A549 (cell line): Measurements from ENCODE around the gene SUPT3H.

Experiments used
- CBX8 ChIP-seq: fragments of 200-600 bp; sonication (generic); IDR thresholded peaks from 2 replicates; pipeline ENCODE4 v1.6.1; 2016
- CTCF ChIP-seq: fragments of >200 bp; sonication (Bioruptor Twin); formaldehyde crosslinking; IDR thresholded peaks from 3 replicates; pipeline ENCODE4 v1.5.1; 2016
- EP300 ChIP-seq, 2 experiments: fragments of >200 bp; sonication (Bioruptor Twin); formaldehyde crosslinking; IDR thresholded peaks; 2 replicates in 1 of 2; 3 replicates in 1 of 2; pipeline ENCODE4 v1.6.1; 2016 to 2017
- HDAC2 ChIP-seq: fragments of 200-600 bp; sonication (generic); IDR thresholded peaks from 2 replicates; pipeline ENCODE4 v1.6.1; 2016
- HOXB5 ChIP-seq: fragments of 250-450 bp; sonication (Bioruptor Pico); IDR thresholded peaks from 2 replicates; pipeline ENCODE4 v1.5.0; 2020; ENCODE audit warnings: mild to moderate bottlenecking, moderate library complexity
- JUN ChIP-seq, 2 experiments: fragments of >200 bp; sonication (Bioruptor Twin); formaldehyde crosslinking; IDR thresholded peaks; 2 replicates in 1 of 2; 3 replicates in 1 of 2; pipeline ENCODE4 v1.6.1; 2016 to 2017
- KDM5A ChIP-seq: fragments of 200-600 bp; sonication (generic); IDR thresholded peaks from 2 replicates; pipeline ENCODE4 v1.6.1; 2016; ENCODE audit warnings: antibody characterized with exemption, mild to moderate bottlenecking
- MAFK ChIP-seq: fragments of 450-650 bp; IDR thresholded peaks from 2 replicates; pipeline ENCODE4 v1.6.1; 2014; ENCODE audit not compliant: partially characterized antibody
- MYC ChIP-seq: IDR thresholded peaks from 2 replicates; pipeline ENCODE4 v1.6.1; 2012; ENCODE audit warnings: mild to moderate bottlenecking, inconsistent platforms, low read length, improper control_type of control experiment, borderline replicate concordance
- POLR2A ChIP-seq: IDR thresholded peaks from 2 replicates; pipeline ENCODE4 v1.6.1; 2012; ENCODE audit warnings: mild to moderate bottlenecking, low read length
- RAD21 ChIP-seq, 2 experiments: fragments of >200 bp in 1 of 2; sonication (Bioruptor Twin) in 1 of 2; formaldehyde crosslinking in 1 of 2; IDR thresholded peaks in 1 of 2; conservative IDR thresholded peaks in 1 of 2; 2 replicates in 1 of 2; 3 replicates in 1 of 2; pipeline ENCODE4 v1.6.1; 2012 to 2018; ENCODE audit warnings: inconsistent platforms in 1 of 2
- RFX5 ChIP-seq: fragments of 450-650 bp; IDR thresholded peaks from 2 replicates; pipeline ENCODE4 v1.7.1; 2014; ENCODE audit warnings: antibody characterized with exemption, mild to moderate bottlenecking, moderate library complexity
- RNF2 ChIP-seq: fragments of 200-600 bp; sonication (generic); IDR thresholded peaks from 2 replicates; pipeline ENCODE4 v1.6.1; 2016; ENCODE audit warnings: low read depth, mild to moderate bottlenecking, antibody characterized with exemption, moderate library complexity, borderline replicate concordance
- USF2 ChIP-seq: fragments of 450-650 bp; IDR thresholded peaks from 2 replicates; pipeline ENCODE4 v1.6.1; 2014; ENCODE audit warnings: antibody characterized with exemption

GRCh38 chr6:45323656-45324224 is 54.0 kb downstream of the SUPT3H start:
- TF ChIP-seq CTCF (no peak), MAFK (no peak), USF2 (no peak), JUN (IDR thresholded peaks at IDR 0.05) (no peak), CBX8 (no peak), EP300 (IDR thresholded peaks at IDR 0.05) (no peak), POLR2A (no peak), MYC (no peak), HOXB5 (no peak), HDAC2 (no peak), RFX5 (no peak), RAD21 (conservative IDR thresholded peaks at IDR 0.05 in 1 of 2, IDR thresholded peaks at IDR 0.05 in 1 of 2) (no peak), KDM5A (no peak), RNF2 (no peak)
